Peyer's patch (tissue), 4 donors: ENCODE results near the gene LHCGR. TPM values are rescaled to one million over a fixed set of nuclear protein-coding genes. Genes with fewer than 3 reads are reported as not detected.

ENCODE experiments used
- DNase-seq, 3 donors: peaks; one replicate each; pipeline ENCODE4 v3.0.0-alpha.2; 2017 to 2019
- H3K27ac ChIP-seq, 4 donors: fragments of 200-600 bp; sonication (generic); one replicate each; pipeline ENCODE4 v1.5.1; 2016 to 2019
- H3K27me3 ChIP-seq, 2 donors: fragments of 200-600 bp; sonication (generic); one replicate each; pipeline ENCODE4 v1.5.1; 2019
- H3K36me3 ChIP-seq, 3 donors: fragments of 200-600 bp; sonication (generic); one replicate each; pipeline ENCODE4 v1.5.1; 2016 to 2019
- H3K4me1 ChIP-seq, 4 donors: fragments of 200-600 bp; sonication (generic); one replicate each; pipeline ENCODE4 v1.5.1; 2016 to 2019
- H3K4me3 ChIP-seq, 4 donors: fragments of 200-600 bp; sonication (generic); 1 replicate in 3 of 4; 2 replicates in 1 of 4; pipeline ENCODE4 v1.5.1; 2016 to 2019; ENCODE audit warnings: mild to moderate bottlenecking in 1 of 4
- H3K9me3 ChIP-seq, 4 donors: fragments of 200-600 bp; sonication (generic); one replicate each; pipeline ENCODE4 v1.5.1; 2016 to 2019; ENCODE audit warnings: mild to moderate bottlenecking in 1 of 4
- POLR2A ChIP-seq, 2 donors: fragments of 450-650 bp; IDR thresholded peaks; one replicate each; pipeline ENCODE4 v1.5.1; 2017; ENCODE audit warnings: antibody characterized with exemption in 2 of 2, mild to moderate bottlenecking in 2 of 2, moderate library complexity in 2 of 2
- total RNA-seq, 4 donors: library from RNA; depleted of rRNA; stranded (reverse); fragments of >200 nt; gene quantifications; one replicate each; pipeline ENCODE4 v1.1.0, GENCODE V29; 2016
- TF ChIP-seq, protein P1 (sequence below), 6 experiments: fragments of 450-650 bp in 4 of 6; fragments of 200-600 bp in 2 of 6; sonication (generic) in 1 of 6; IDR thresholded peaks; one replicate each; pipeline ENCODE4 v1.5.1; 2017 to 2019; ENCODE audit warnings: antibody characterized with exemption in 6 of 6, mild to moderate bottlenecking in 3 of 6, moderate library complexity in 1 of 6

The LHCGR gene
- total RNA-seq, 4 donors from 2014 or later: not detected

DNA sequence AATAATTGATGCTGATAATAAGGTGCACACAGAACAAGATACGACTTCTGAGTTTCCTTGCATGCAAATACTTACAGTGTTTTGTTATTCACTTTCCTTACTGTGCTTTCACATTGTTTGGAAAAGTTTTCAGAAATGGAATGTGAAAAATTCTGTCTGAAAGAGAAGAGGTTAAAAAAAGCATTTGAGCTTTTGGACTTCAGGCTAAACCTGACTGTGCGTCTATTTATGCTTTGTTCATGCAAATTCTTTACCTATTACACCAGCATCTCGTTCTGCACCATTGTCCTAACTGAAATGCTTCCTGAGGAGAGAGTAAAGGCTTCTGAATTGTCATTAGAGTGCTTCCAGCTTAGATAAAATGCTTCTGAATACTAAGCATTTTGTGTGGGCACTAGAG, 61.4 kb downstream of the LHCGR start:
- no peak overlapping the region for H3K4me3 ChIP-seq
- no peaks in the 10 kb centered on the region for H3K27me3 ChIP-seq
- no peaks in the 10 kb centered on the region for H3K9me3 ChIP-seq
- DNase-seq: no peak
- no peak overlapping the region for H3K27ac ChIP-seq
- TF ChIP-seq, protein P1, sequence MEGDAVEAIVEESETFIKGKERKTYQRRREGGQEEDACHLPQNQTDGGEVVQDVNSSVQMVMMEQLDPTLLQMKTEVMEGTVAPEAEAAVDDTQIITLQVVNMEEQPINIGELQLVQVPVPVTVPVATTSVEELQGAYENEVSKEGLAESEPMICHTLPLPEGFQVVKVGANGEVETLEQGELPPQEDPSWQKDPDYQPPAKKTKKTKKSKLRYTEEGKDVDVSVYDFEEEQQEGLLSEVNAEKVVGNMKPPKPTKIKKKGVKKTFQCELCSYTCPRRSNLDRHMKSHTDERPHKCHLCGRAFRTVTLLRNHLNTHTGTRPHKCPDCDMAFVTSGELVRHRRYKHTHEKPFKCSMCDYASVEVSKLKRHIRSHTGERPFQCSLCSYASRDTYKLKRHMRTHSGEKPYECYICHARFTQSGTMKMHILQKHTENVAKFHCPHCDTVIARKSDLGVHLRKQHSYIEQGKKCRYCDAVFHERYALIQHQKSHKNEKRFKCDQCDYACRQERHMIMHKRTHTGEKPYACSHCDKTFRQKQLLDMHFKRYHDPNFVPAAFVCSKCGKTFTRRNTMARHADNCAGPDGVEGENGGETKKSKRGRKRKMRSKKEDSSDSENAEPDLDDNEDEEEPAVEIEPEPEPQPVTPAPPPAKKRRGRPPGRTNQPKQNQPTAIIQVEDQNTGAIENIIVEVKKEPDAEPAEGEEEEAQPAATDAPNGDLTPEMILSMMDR (IDR thresholded peaks at IDR 0.05): no peak
- no peak for TF ChIP-seq POLR2A (IDR thresholded peaks at IDR 0.05)
- no peaks in the 10 kb centered on the region for H3K36me3 ChIP-seq
- no peaks in the 10 kb centered on the region for H3K4me1 ChIP-seq

DNA sequence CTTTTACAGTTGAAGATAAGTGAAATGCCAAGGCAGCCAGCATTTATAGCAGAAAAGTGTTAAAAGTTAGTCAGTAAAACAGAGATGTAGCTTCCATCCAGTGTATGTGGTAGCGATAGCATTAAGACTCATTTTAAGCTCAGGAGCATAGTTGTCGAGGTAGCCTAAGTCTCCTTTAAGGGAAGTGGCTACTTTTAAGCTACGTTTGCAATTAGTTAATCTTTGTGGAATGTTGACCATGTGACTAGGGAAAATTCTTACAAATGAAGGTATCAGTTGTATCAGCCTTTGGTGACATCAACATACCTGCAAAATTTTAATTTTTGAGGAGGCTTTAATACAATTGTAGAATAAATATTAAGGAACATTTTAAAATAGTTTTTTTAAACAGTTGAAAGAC, 61.9 kb downstream of the LHCGR start:
- no peak for DNase-seq
- Histone ChIP-seq H3K36me3 (no peaks in the 10 kb centered on the region), H3K4me3 (no peak overlapping the region), H3K27ac (no peak overlapping the region), H3K9me3 (no peaks in the 10 kb centered on the region), H3K27me3 (no peaks in the 10 kb centered on the region), H3K4me1 (no peaks in the 10 kb centered on the region)
- TF ChIP-seq, protein P1 (IDR thresholded peaks at IDR 0.05): no peak
- TF ChIP-seq POLR2A (IDR thresholded peaks at IDR 0.05): no peak

DNA sequence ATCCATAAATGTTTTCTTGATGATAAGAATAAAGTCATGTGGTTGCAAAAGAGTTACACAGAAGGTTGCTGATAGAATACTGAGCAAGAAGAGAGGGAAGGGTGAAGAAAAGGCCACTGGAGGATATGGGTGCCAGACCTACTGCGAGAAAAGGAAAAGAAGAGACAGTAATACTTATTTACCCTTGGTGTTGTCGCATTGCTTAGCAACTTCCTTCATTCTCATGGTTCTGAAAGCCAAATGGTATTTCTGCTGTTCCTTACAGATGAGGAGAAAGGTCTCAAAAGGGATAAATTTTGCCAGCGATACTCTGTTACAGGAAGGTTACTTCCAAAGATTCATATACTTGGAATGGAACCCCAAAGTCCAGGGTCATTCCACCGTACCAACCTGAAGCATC, 62.5 kb downstream of the LHCGR start:
- no peak overlapping the region for H3K27ac ChIP-seq
- TF ChIP-seq, protein P1 (IDR thresholded peaks at IDR 0.05): no peak
- TF ChIP-seq POLR2A (IDR thresholded peaks at IDR 0.05): no peak
- H3K27me3 ChIP-seq: no peaks in the 10 kb centered on the region
- no peaks in the 10 kb centered on the region for H3K4me1 ChIP-seq
- no peaks in the 10 kb centered on the region for H3K36me3 ChIP-seq
- DNase-seq: no peak
- no peaks in the 10 kb centered on the region for H3K9me3 ChIP-seq
- no peak overlapping the region for H3K4me3 ChIP-seq

DNA sequence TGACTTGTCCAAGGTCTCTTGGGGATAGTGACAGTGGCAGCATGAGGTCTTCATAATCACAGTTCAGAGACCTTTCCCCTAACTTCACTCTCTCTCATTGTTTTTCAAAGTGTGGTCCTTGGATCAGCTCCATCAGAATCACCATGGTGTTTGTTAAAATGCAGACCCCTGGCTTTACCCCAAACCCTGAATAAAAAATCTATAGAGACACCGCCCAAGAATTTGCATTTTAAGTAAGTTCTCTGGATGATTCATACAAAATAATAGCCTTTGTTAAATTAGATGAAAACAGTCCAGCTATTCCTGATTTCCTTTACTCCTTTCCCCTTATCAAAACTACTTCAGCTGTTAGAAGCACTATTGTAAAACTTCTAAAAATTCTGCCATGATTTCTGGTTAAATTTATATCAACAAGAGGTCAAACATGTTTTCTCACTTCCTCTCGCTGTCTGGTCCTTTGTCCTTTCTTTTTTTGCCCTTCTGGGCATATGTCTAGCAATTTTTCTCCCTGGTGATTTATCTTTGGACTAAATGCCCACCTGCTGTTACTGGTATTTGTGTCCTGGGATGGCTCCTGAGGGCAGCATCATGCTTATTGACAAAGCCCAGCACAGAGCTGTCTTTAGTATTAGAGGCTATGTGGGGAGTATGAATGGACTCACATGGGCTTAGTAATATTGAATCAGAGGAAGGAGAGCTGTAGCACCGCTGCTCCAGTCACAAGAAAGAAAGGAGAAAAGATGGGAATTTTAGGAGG, 63.4 kb downstream of the LHCGR start:
- no peaks in the 10 kb centered on the region for H3K27me3 ChIP-seq
- H3K27ac ChIP-seq: no peak overlapping the region
- TF ChIP-seq, protein P1 (IDR thresholded peaks at IDR 0.05): no peak
- TF ChIP-seq POLR2A (IDR thresholded peaks at IDR 0.05): no peak
- H3K4me1 ChIP-seq: no peaks in the 10 kb centered on the region
- H3K9me3 ChIP-seq: no peaks in the 10 kb centered on the region
- no peak for DNase-seq
- H3K36me3 ChIP-seq: no peaks in the 10 kb centered on the region
- no peak overlapping the region for H3K4me3 ChIP-seq

DNA sequence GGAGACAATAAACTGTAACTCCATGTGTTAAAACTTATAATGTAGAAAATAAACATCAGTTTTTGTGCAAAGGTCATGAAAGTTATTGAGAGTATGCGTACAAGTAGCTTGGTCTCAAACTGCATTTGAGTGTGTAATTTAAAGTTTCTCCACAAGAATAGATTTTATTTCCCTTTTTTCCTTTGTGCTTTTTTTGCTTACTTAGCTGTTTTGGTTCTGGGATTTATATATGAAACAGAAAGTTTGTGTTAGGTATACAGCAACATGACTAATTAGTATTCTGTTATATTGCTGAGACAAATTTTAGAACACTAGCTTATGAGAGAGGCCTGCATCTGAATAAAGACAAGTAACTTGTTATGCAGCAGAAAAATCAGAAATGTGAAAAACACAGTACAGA, 70.4 kb downstream of the LHCGR start:
- Histone ChIP-seq H3K4me3 (no peak overlapping the region), H3K27me3 (no peaks in the 10 kb centered on the region), H3K4me1 (no peaks in the 10 kb centered on the region), H3K9me3 (no peaks in the 10 kb centered on the region), H3K27ac (no peak overlapping the region), H3K36me3 (no peaks in the 10 kb centered on the region)
- TF ChIP-seq POLR2A (IDR thresholded peaks at IDR 0.05): no peak
- TF ChIP-seq, protein P1 (IDR thresholded peaks at IDR 0.05): no peak
- DNase-seq: no peak
